ENCODE results near the gene BPIFA3.

DNA sequence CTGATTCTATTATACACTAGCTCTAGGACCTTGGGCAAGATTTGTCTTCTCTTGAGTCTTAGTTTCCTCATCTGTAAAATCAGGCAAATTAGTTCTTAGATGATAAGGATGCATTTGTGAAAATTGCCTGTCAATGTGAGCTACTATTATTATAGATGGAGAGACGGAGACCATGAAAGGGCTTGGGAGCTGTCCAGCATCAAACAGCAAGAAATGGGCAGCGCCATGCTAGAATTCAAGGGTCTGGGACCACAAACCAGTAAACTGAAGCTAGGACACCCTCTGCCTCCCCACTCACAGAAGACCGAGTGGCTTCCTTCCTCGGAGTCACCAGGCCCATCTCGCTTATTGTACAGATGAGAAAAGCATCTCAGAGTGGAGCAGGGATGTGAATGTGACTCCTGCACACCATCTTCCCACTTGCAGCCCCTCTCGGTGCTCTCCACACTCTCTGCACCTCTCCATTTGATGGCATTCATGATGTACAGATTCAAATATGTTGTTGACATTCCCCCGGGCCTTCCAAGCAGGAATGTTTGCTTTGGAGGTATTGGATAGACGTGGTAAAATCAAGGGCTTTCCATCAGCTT lies 24.1 kb upstream of the BPIFA3 start:
- no peak for TF ChIP-seq TEAD2 (CRISPR knock-in tag; IDR thresholded peaks at IDR 0.05)
- no peak for TF ChIP-seq CREB1 (IDR thresholded peaks at IDR 0.05)
- TF ChIP-seq CREB1 (CRISPR knock-in tag; IDR thresholded peaks at IDR 0.05) = no peak
- no peak for TF ChIP-seq TAF1 (CRISPR knock-in tag; IDR thresholded peaks at IDR 0.05)
- TF ChIP-seq, protein P1, sequence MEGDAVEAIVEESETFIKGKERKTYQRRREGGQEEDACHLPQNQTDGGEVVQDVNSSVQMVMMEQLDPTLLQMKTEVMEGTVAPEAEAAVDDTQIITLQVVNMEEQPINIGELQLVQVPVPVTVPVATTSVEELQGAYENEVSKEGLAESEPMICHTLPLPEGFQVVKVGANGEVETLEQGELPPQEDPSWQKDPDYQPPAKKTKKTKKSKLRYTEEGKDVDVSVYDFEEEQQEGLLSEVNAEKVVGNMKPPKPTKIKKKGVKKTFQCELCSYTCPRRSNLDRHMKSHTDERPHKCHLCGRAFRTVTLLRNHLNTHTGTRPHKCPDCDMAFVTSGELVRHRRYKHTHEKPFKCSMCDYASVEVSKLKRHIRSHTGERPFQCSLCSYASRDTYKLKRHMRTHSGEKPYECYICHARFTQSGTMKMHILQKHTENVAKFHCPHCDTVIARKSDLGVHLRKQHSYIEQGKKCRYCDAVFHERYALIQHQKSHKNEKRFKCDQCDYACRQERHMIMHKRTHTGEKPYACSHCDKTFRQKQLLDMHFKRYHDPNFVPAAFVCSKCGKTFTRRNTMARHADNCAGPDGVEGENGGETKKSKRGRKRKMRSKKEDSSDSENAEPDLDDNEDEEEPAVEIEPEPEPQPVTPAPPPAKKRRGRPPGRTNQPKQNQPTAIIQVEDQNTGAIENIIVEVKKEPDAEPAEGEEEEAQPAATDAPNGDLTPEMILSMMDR (CRISPR knock-in tag; IDR thresholded peaks at IDR 0.05) = no peak
- no peak for TF ChIP-seq RFX3 (CRISPR knock-in tag; IDR thresholded peaks at IDR 0.05)
- no peak for TF ChIP-seq SUZ12 (IDR thresholded peaks at IDR 0.05; ENCODE audit: low read depth, low read length)
- no peak for TF ChIP-seq ZNF274 (CRISPR knock-in tag; IDR thresholded peaks at IDR 0.05)
- TF ChIP-seq CBX5 (CRISPR knock-in tag; IDR thresholded peaks at IDR 0.05; ENCODE audit: borderline replicate concordance) = no peak
- no peak for TF ChIP-seq ZNF326 (CRISPR knock-in tag; IDR thresholded peaks at IDR 0.05; ENCODE audit: borderline replicate concordance)
- no peak for TF ChIP-seq ERF (CRISPR knock-in tag; IDR thresholded peaks at IDR 0.05)
- TF ChIP-seq, protein P2, sequence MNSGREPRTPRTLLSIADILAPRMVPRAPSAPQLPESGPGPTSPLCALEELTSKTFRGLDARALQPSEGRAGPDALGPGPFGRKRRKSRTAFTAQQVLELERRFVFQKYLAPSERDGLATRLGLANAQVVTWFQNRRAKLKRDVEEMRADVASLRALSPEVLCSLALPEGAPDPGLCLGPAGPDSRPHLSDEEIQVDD (CRISPR knock-in tag; IDR thresholded peaks at IDR 0.05; ENCODE audit: borderline replicate concordance) = no peak
- no peak for TF ChIP-seq TCF7L2 (IDR thresholded peaks at IDR 0.05; ENCODE audit: low read depth, low read length)

Data from HepG2 (cell line).